PC-3 (cell line): ENCODE data around the gene PDHB. TPM values are rescaled to one million over a fixed set of nuclear protein-coding genes. Genes with fewer than 3 reads are reported as not detected.

ENCODE experiments used
- ATAC-seq: fragments of 200-7000 bp; cut with Tn5 transposase; 2 replicates; pipeline ENCODE4 v1.9.1; 2020; ENCODE audit warnings: mild to moderate bottlenecking, moderate library complexity
- BruUV-seq: library from RNA; stranded (reverse); fragments of 400-500 nt; replicated peaks from 2 replicates; lab custom pipeline; 2021; lab: Mats Ljungman, UMichigan
- CTCF ChIA-PET: fragments of 300-600 bp; sonication (Branson Sonifier 250); formaldehyde crosslinking; loops from one replicate; lab custom pipeline; 2022; ENCODE audit warnings: antibody characterized with exemption; lab: Charles Lee
- POLR2A ChIA-PET: fragments of 300-600 bp; sonication (Branson Sonifier 250); formaldehyde crosslinking; loops from one replicate; lab custom pipeline; 2022; ENCODE audit warnings: antibody characterized with exemption; ENCODE audit not compliant: unreplicated experiment; lab: Charles Lee
- DNase-seq: peaks from one replicate; pipeline ENCODE4 v3.0.0-alpha.2; 2015
- H2AFZ ChIP-seq: fragments of 300-600 bp; sonication (generic); 2 replicates; pipeline ENCODE4 v1.6.0; 2016; ENCODE audit warnings: antibody characterized with exemption, low read length
- H3F3A ChIP-seq: fragments of 300-600 bp; sonication (generic); one replicate; pipeline ENCODE4 v1.6.0; 2017; ENCODE audit warnings: antibody characterized with exemption, low read length, control low read depth, mild to moderate bottlenecking; ENCODE audit not compliant: unreplicated experiment
- H3K27ac ChIP-seq: fragments of 300-600 bp; sonication (generic); 2 replicates; pipeline ENCODE4 v1.5.1; 2016; ENCODE audit warnings: mild to moderate bottlenecking, low read length
- H3K27me3 ChIP-seq: fragments of 300-600 bp; sonication (generic); 2 replicates; pipeline ENCODE4 v1.6.1; 2016; ENCODE audit warnings: low read length, mixed read lengths
- H3K36me3 ChIP-seq: fragments of 300-600 bp; sonication (generic); 2 replicates; pipeline ENCODE4 v1.6.1; 2016; ENCODE audit warnings: low read depth, mixed run types, low read length, mixed read lengths
- H3K4me1 ChIP-seq: fragments of 300-600 bp; sonication (generic); 2 replicates; pipeline ENCODE4 v1.5.1; 2016; ENCODE audit warnings: low read length; ENCODE audit not compliant: insufficient read depth
- H3K4me2 ChIP-seq: fragments of 300-600 bp; sonication (generic); 2 replicates; pipeline ENCODE4 v1.6.0; 2016; ENCODE audit warnings: low read length
- H3K4me3 ChIP-seq: fragments of 300-600 bp; sonication (generic); 2 replicates; pipeline ENCODE4 v1.5.1; 2016; ENCODE audit warnings: mild to moderate bottlenecking, low read length, mixed read lengths
- H3K79me2 ChIP-seq: fragments of 300-600 bp; sonication (generic); 2 replicates; pipeline ENCODE4 v1.6.1; 2017; ENCODE audit warnings: low read length, mixed read lengths
- H3K9ac ChIP-seq: fragments of 300-600 bp; sonication (generic); 2 replicates; pipeline ENCODE4 v1.6.0; 2016; ENCODE audit warnings: mild to moderate bottlenecking, low read length
- H3K9me2 ChIP-seq: fragments of 300-600 bp; sonication (generic); replicated peaks from 2 replicates; pipeline ENCODE4 v1.6.1; 2016; ENCODE audit warnings: mixed run types, low read length, mixed read lengths
- H3K9me3 ChIP-seq: fragments of 300-600 bp; sonication (generic); 2 replicates; pipeline ENCODE4 v1.6.1; 2016; ENCODE audit warnings: low read length, mixed read lengths
- H4K20me1 ChIP-seq: fragments of 300-600 bp; sonication (generic); 2 replicates; pipeline ENCODE4 v1.6.1; 2016; ENCODE audit warnings: low read length, mixed read lengths
- CTCF ChIP-seq: fragments of 300-600 bp; sonication (generic); conservative IDR thresholded peaks from 2 replicates; pipeline ENCODE4 v1.5.1; 2017; ENCODE audit warnings: antibody characterized with exemption, low read depth, mild to moderate bottlenecking, low read length
- EZH2 ChIP-seq: fragments of 300-600 bp; sonication (generic); IDR thresholded peaks from one replicate; pipeline ENCODE4 v1.6.1; 2017; ENCODE audit warnings: antibody characterized with exemption, mild to moderate bottlenecking, low read length; ENCODE audit not compliant: unreplicated experiment
- EZH2phosphoT487 ChIP-seq: fragments of 300-600 bp; sonication (generic); IDR thresholded peaks from 2 replicates; pipeline ENCODE4 v1.6.1; 2018; ENCODE audit warnings: mild to moderate bottlenecking, antibody characterized with exemption, low read length, borderline replicate concordance
- intact Hi-C: fragments of 100-400 bp; cut with micrococcal nuclease; formaldehyde crosslinking; loops from 2 replicates; pipeline ENCODE4 v1.9.0; 2023
- total RNA-seq: library from RNA; depleted of rRNA; stranded (reverse); fragments of >200 nt; gene quantifications from 2 replicates; pipeline ENCODE4 v1.2.3, GENCODE V29; 2014

Gene PDHB
- total RNA-seq, 1 experiment from 2014 or later: 103 TPM

- Histone ChIP-seq H3K4me2 (peak overlapping the region; percentile 67), H4K20me1 (no peaks in the 10 kb centered on the region), H3K4me1 (peaks cover 18% of the 10 kb centered on the region), H3K9me2 (no peaks in the 10 kb centered on the region), H3K27ac (peak overlapping the region; percentile 84), H3K27me3 (no peaks in the 10 kb centered on the region), H3K9ac (peak overlapping the region; percentile 58), H3F3A (peaks cover 5% of the 10 kb centered on the region), H3K36me3 (peaks cover 10% of the 10 kb centered on the region; the same call in 1 of the 2 replicates), H3K9me3 (no peaks in the 10 kb centered on the region), H3K79me2 (no peaks in the 10 kb centered on the region), H2AFZ (0 out of 2 replicates have a peak overlapping the region, but pooled peaks have one; percentile 31), H3K4me3 (0 out of 2 replicates have a peak overlapping the region, but pooled peaks have one; percentile 14)
- BruUV-seq: TSS peak; percentile 30
- CTCF ChIA-PET: interaction anchor here (1.0 kb wide), 1 partner anchor 114 kb away, joined by 3 read pairs; the partner anchor contains the start of genes HTD2 and RPP14
- intact Hi-C loops: loop anchor here (10.0 kb wide), 1 partner anchor 235 kb away; no protein-coding TSS in a partner anchor
- TF ChIP-seq CTCF (peak; percentile 19; the same call in 1 of the 2 replicates), EZH2 (no peak)
- ATAC-seq (peak; percentile 80), DNase-seq (peak; percentile 78)
- POLR2A ChIA-PET: no interaction called here
These were observed 13.7 kb downstream of the PDHB start for GRCh38 chr3:58419780-58420507.

GRCh38 chr3:58418227-58418626 is 15.4 kb downstream of the PDHB start:
- no peak overlapping the region for H3K27ac ChIP-seq
- no peaks in the 10 kb centered on the region for H3K27me3 ChIP-seq
- ATAC-seq: no peak
- H4K20me1 ChIP-seq: no peaks in the 10 kb centered on the region
- POLR2A ChIA-PET: no interaction called here
- no peak overlapping the region for H2AFZ ChIP-seq
- no peak overlapping the region for H3K4me3 ChIP-seq
- DNase-seq: no peak
- H3K36me3 ChIP-seq: peaks cover 3% of the 10 kb centered on the region; the same call in 1 of the 2 replicates
- H3F3A ChIP-seq: peaks cover 5% of the 10 kb centered on the region
- BruUV-seq: no TSS peak
- H3K9ac ChIP-seq: no peak overlapping the region
- no peaks in the 10 kb centered on the region for H3K9me2 ChIP-seq
- H3K9me3 ChIP-seq: no peaks in the 10 kb centered on the region
- intact Hi-C loops: loop anchor here (1.0 to 10.0 kb wide), 2 partner anchors 30 to 233 kb away; no protein-coding TSS in a partner anchor
- no peaks in the 10 kb centered on the region for H3K79me2 ChIP-seq
- peaks cover 21% of the 10 kb centered on the region for H3K4me1 ChIP-seq
- TF ChIP-seq EZH2phosphoT487: no peak
- no peak for TF ChIP-seq CTCF
- no peak for TF ChIP-seq EZH2
- no peak overlapping the region for H3K4me2 ChIP-seq
- CTCF ChIA-PET: interaction anchor here (1.0 kb wide), 1 partner anchor 112 kb away, joined by 5 read pairs; the partner anchor contains the start of genes HTD2 and RPP14

GRCh38 chr3:58417075-58417474 is 16.6 kb downstream of the PDHB start:
- Histone ChIP-seq H3K27me3 (no peaks in the 10 kb centered on the region), H3K4me3 (no peak overlapping the region), H2AFZ (no peak overlapping the region), H3K4me2 (no peak overlapping the region), H4K20me1 (no peaks in the 10 kb centered on the region), H3F3A (peaks cover 5% of the 10 kb centered on the region), H3K9ac (no peak overlapping the region), H3K4me1 (peaks cover 21% of the 10 kb centered on the region), H3K9me3 (no peaks in the 10 kb centered on the region), H3K27ac (no peak overlapping the region), H3K9me2 (no peaks in the 10 kb centered on the region), H3K36me3 (no peaks in the 10 kb centered on the region), H3K79me2 (no peaks in the 10 kb centered on the region)
- ChIA-PET CTCF (no interaction called here), POLR2A (no interaction called here)
- intact Hi-C loops: loop anchor here (10.0 kb wide), 1 partner anchor 232 kb away; no protein-coding TSS in a partner anchor
- ATAC-seq (no peak), DNase-seq (no peak)
- BruUV-seq: no TSS peak
- TF ChIP-seq EZH2phosphoT487 (no peak), EZH2 (no peak), CTCF (no peak)
